Measurements from ENCODE around the gene ZACN.

ZACN gene

DNA sequence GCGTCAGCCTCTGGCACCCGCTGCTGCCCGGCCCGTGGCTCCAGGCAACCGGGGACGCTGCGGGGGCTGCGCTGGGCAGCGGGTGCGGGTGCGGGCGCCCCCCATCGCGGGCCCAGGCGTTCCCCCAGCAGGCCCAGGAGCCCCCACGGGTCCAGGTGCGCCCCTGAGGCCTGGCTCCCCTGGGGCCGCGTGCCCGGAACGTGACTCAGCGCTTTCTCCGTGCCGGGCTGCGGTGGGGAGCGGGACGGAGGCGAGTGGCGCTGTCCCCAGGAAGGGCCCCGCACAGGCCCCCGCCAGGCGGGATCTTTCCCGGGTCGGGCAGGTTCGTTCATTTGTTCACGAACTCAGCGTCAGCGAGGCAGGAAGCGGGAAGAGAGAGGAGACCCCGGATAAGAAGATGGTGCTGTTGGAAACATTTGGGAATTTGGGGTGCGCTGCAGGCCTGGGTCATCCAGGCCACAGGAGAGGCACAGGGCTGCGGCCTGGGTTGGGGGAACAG is 43.0 kb downstream of the ZACN start:
- peak; percentile 47 for DNase-seq
- H3K4me3 ChIP-seq (ENCODE audit: low read length), result no peak overlapping the region
- no peak overlapping the region for H3K27ac ChIP-seq (ENCODE audit: low read depth, low read length)

GRCh38 chr17:76122431-76123190 is 43.6 kb downstream of the ZACN start:
- Histone ChIP-seq H3K4me2 (ENCODE audit: low read length) (peak overlapping the region; percentile 68), H3K27me3 (ENCODE audit: insufficient read depth, low read length, poor library complexity) (no peaks in the 10 kb centered on the region), H3K4me3 (ENCODE audit: low read length) (no peak overlapping the region), H2BK5ac (ENCODE audit: low read length) (no peak overlapping the region), H3K4ac (ENCODE audit: low read depth, low read length) (peak overlapping the region; percentile 56), H3K79me1 (ENCODE audit: low read length) (no peaks in the 10 kb centered on the region), H3K23ac (ENCODE audit: low read length) (no peak overlapping the region), H3K18ac (ENCODE audit: low read length) (peak overlapping the region; percentile 81), H2BK120ac (ENCODE audit: low read depth, low read length) (peak overlapping the region; percentile 1), H4K5ac (ENCODE audit: low read length) (no peak overlapping the region), H3K4me1 (ENCODE audit: control insufficient read depth, low read depth, low read length) (no peaks in the 10 kb centered on the region), H3K9ac (ENCODE audit: low read length) (peak overlapping the region; percentile 70), H3K56ac (ENCODE audit: low read length) (peak overlapping the region; percentile 91), H3K79me2 (ENCODE audit: control insufficient read depth, insufficient read depth, low read length) (no peaks in the 10 kb centered on the region), H2BK15ac (replicated peaks; ENCODE audit: low read depth) (no peak overlapping the region), H4K8ac (ENCODE audit: low read depth, low read length) (no peak overlapping the region), H2AK5ac (ENCODE audit: low read length) (no peak overlapping the region), H3K27ac (ENCODE audit: low read depth, low read length) (no peak overlapping the region), H3K36me3 (ENCODE audit: control insufficient read depth, insufficient read depth, low read length) (no peaks in the 10 kb centered on the region)
- WGBS (ENCODE audit: extremely low coverage, insufficient coverage, low lambda C conversion rate), result no CpG with 5 or more reads among the region's 24 CpGs
- DNase-seq, result no peak

More for the DNA sequence above, 43.0 kb downstream of the ZACN start:
- Histone ChIP-seq H3K4me2 (ENCODE audit: low read length) (peak overlapping the region; percentile 68), H3K23ac (ENCODE audit: low read length) (no peak overlapping the region), H2BK120ac (ENCODE audit: low read depth, low read length) (peak overlapping the region; percentile 1), H3K36me3 (ENCODE audit: control insufficient read depth, insufficient read depth, low read length) (no peaks in the 10 kb centered on the region), H2BK15ac (replicated peaks; ENCODE audit: low read depth) (no peak overlapping the region), H3K27me3 (ENCODE audit: insufficient read depth, low read length, poor library complexity) (no peaks in the 10 kb centered on the region), H3K79me2 (ENCODE audit: control insufficient read depth, insufficient read depth, low read length) (no peaks in the 10 kb centered on the region), H3K4ac (ENCODE audit: low read depth, low read length) (peak overlapping the region; percentile 56), H4K5ac (ENCODE audit: low read length) (no peak overlapping the region), H3K18ac (ENCODE audit: low read length) (peak overlapping the region; percentile 81), H4K8ac (ENCODE audit: low read depth, low read length) (peak overlapping the region; percentile 78), H3K4me1 (ENCODE audit: control insufficient read depth, low read depth, low read length) (no peaks in the 10 kb centered on the region), H2AK5ac (ENCODE audit: low read length) (no peak overlapping the region), H3K9ac (ENCODE audit: low read length) (peak overlapping the region; percentile 70), H3K56ac (ENCODE audit: low read length) (peak overlapping the region; percentile 91), H3K79me1 (ENCODE audit: low read length) (no peaks in the 10 kb centered on the region), H2BK5ac (ENCODE audit: low read length) (no peak overlapping the region)
- no CpG with 5 or more reads among the region's 42 CpGs for WGBS (ENCODE audit: extremely low coverage, insufficient coverage, low lambda C conversion rate)

DNA sequence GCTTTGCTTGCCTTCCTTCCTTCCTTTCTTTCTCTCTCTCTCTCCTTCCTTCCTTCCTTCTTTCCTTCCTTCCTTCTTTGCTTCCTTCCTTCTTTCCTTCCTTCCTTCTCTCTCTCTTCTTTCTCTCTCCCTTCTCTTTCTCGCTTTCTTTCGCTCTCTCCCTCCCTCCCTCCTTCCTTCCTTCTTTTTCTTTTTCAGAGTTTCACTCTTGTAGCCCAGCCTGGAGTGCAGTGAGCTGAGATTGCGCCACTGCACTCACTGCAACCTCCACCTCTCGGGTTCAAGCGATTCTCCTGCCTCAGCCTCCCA is 44.2 kb downstream of the ZACN start:
- Histone ChIP-seq H4K8ac (ENCODE audit: low read depth, low read length) (no peak overlapping the region), H3K4ac (ENCODE audit: low read depth, low read length) (no peak overlapping the region), H2BK15ac (replicated peaks; ENCODE audit: low read depth) (no peak overlapping the region), H3K4me3 (ENCODE audit: low read length) (no peak overlapping the region), H4K5ac (ENCODE audit: low read length) (no peak overlapping the region), H2BK120ac (ENCODE audit: low read depth, low read length) (no peak overlapping the region), H2AK5ac (ENCODE audit: low read length) (no peak overlapping the region), H3K18ac (ENCODE audit: low read length) (no peak overlapping the region), H3K23ac (ENCODE audit: low read length) (no peak overlapping the region), H3K4me2 (ENCODE audit: low read length) (no peak overlapping the region), H3K27ac (ENCODE audit: low read depth, low read length) (no peak overlapping the region), H3K56ac (ENCODE audit: low read length) (no peak overlapping the region), H3K79me1 (ENCODE audit: low read length) (no peaks in the 10 kb centered on the region), H2BK5ac (ENCODE audit: low read length) (no peak overlapping the region), H3K9ac (ENCODE audit: low read length) (no peak overlapping the region), H3K27me3 (ENCODE audit: insufficient read depth, low read length, poor library complexity) (no peaks in the 10 kb centered on the region), H3K4me1 (ENCODE audit: control insufficient read depth, low read depth, low read length) (no peaks in the 10 kb centered on the region), H3K79me2 (ENCODE audit: control insufficient read depth, insufficient read depth, low read length) (no peaks in the 10 kb centered on the region), H3K36me3 (ENCODE audit: control insufficient read depth, insufficient read depth, low read length) (no peaks in the 10 kb centered on the region)
- DNase-seq, result no peak
- no CpG with 5 or more reads among the region's 5 CpGs for WGBS (ENCODE audit: extremely low coverage, insufficient coverage, low lambda C conversion rate)

GRCh38 chr17:76123749-76124581 is 45.0 kb downstream of the ZACN start:
- WGBS (ENCODE audit: extremely low coverage, insufficient coverage, low lambda C conversion rate), result no CpG with 5 or more reads among the region's 9 CpGs

DNA sequence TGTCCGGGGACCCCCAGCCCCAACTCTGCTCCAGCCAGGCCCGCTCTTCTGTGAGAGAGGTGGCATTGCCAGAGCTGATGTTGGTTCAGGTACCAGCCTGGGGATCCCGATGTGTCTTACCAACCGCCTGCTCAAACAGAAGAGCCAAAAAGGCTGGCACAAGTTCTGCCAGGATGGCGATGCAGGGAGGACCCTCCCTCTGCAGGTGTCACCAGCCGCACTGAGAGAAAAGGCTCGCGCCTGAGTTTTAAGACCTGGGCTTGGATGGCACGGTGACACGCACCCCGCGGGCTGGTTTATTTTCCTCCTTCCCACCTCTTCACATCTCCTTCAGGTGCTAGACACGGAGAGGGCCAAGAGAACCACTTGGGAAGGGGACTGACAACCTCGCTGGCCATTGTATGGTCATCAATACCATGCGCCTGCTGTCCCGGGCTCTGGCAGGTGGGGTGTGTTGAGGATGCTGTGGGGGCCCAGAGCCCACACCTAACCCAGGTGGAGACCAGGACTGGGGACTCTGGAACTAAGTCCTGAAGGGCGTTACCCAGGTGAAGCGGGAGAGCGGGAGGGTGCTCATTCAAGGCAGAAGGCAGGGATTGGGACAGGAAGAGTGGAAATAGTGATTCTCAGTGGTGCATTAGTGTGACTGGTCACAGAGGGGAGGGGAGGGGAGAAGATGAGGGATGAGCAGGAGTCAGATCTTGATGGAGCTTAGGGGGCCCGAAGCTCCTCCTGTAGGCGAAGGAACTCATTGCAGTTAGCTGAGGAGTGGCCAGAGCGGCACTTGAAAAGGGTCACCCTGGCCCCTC is 45.8 kb downstream of the ZACN start:
- no peak overlapping the region for H3K56ac ChIP-seq (ENCODE audit: low read length)
- H2BK15ac ChIP-seq (replicated peaks; ENCODE audit: low read depth), result no peak overlapping the region
- no CpG with 5 or more reads among the region's 22 CpGs for WGBS (ENCODE audit: extremely low coverage, insufficient coverage, low lambda C conversion rate)
- H3K79me2 ChIP-seq (ENCODE audit: control insufficient read depth, insufficient read depth, low read length), result no peaks in the 10 kb centered on the region
- H3K4ac ChIP-seq (ENCODE audit: low read depth, low read length), result no peak overlapping the region
- no peak overlapping the region for H3K18ac ChIP-seq (ENCODE audit: low read length)
- peak; percentile 78 for DNase-seq
- H2AK5ac ChIP-seq (ENCODE audit: low read length), result no peak overlapping the region
- no peak overlapping the region for H3K23ac ChIP-seq (ENCODE audit: low read length)
- H4K8ac ChIP-seq (ENCODE audit: low read depth, low read length), result no peak overlapping the region
- H3K4me1 ChIP-seq (ENCODE audit: control insufficient read depth, low read depth, low read length), result no peaks in the 10 kb centered on the region
- no peak overlapping the region for H3K27ac ChIP-seq (ENCODE audit: low read depth, low read length)
- no peak overlapping the region for H3K4me2 ChIP-seq (ENCODE audit: low read length)
- no peaks in the 10 kb centered on the region for H3K27me3 ChIP-seq (ENCODE audit: insufficient read depth, low read length, poor library complexity)
- H3K4me3 ChIP-seq (ENCODE audit: low read length), result no peak overlapping the region
- H3K9ac ChIP-seq (ENCODE audit: low read length), result no peak overlapping the region
- no peak overlapping the region for H2BK5ac ChIP-seq (ENCODE audit: low read length)
- no peaks in the 10 kb centered on the region for H3K79me1 ChIP-seq (ENCODE audit: low read length)
- no peak overlapping the region for H4K5ac ChIP-seq (ENCODE audit: low read length)
- H3K36me3 ChIP-seq (ENCODE audit: control insufficient read depth, insufficient read depth, low read length), result no peaks in the 10 kb centered on the region
- no peak overlapping the region for H2BK120ac ChIP-seq (ENCODE audit: low read depth, low read length)

More at GRCh38 chr17:76123749-76124581, 45.0 kb downstream of the ZACN start:
- Histone ChIP-seq H3K79me1 (ENCODE audit: low read length) (no peaks in the 10 kb centered on the region), H3K27me3 (ENCODE audit: insufficient read depth, low read length, poor library complexity) (no peaks in the 10 kb centered on the region), H3K27ac (ENCODE audit: low read depth, low read length) (no peak overlapping the region), H3K4ac (ENCODE audit: low read depth, low read length) (no peak overlapping the region), H2BK5ac (ENCODE audit: low read length) (no peak overlapping the region), H3K4me2 (ENCODE audit: low read length) (no peak overlapping the region), H3K36me3 (ENCODE audit: control insufficient read depth, insufficient read depth, low read length) (no peaks in the 10 kb centered on the region), H3K79me2 (ENCODE audit: control insufficient read depth, insufficient read depth, low read length) (no peaks in the 10 kb centered on the region), H2AK5ac (ENCODE audit: low read length) (no peak overlapping the region), H2BK15ac (replicated peaks; ENCODE audit: low read depth) (no peak overlapping the region), H3K9ac (ENCODE audit: low read length) (no peak overlapping the region), H3K23ac (ENCODE audit: low read length) (no peak overlapping the region), H4K5ac (ENCODE audit: low read length) (no peak overlapping the region), H3K18ac (ENCODE audit: low read length) (no peak overlapping the region), H2BK120ac (ENCODE audit: low read depth, low read length) (no peak overlapping the region), H3K56ac (ENCODE audit: low read length) (no peak overlapping the region), H4K8ac (ENCODE audit: low read depth, low read length) (no peak overlapping the region), H3K4me3 (ENCODE audit: low read length) (no peak overlapping the region), H3K4me1 (ENCODE audit: control insufficient read depth, low read depth, low read length) (no peaks in the 10 kb centered on the region)
- DNase-seq, result no peak

All from mesendoderm (in vitro differentiated cells).